VCaP (cell line): ENCODE data around the gene TAGLN3.
A peak's percentile ranks its signal among the peaks of the same experiment; 100 is the strongest.

Experiments
- H3K27ac ChIP-seq: fragments of 450-650 bp; 2 replicates; pipeline ENCODE4 v1.5.1; 2017
- TF ChIP-seq, protein P1 (sequence below): fragments of 450-650 bp; conservative IDR thresholded peaks from 2 replicates; pipeline ENCODE4 v1.5.1; 2017; ENCODE audit warnings: mild to moderate bottlenecking, moderate library complexity

Gene TAGLN3

GRCh38 chr3:111968319-111969054 is 30.2 kb upstream of the TAGLN3 start:
- H3K27ac ChIP-seq: no peak overlapping the region; the same call in 1 of the 2 replicates
- TF ChIP-seq, protein P1, sequence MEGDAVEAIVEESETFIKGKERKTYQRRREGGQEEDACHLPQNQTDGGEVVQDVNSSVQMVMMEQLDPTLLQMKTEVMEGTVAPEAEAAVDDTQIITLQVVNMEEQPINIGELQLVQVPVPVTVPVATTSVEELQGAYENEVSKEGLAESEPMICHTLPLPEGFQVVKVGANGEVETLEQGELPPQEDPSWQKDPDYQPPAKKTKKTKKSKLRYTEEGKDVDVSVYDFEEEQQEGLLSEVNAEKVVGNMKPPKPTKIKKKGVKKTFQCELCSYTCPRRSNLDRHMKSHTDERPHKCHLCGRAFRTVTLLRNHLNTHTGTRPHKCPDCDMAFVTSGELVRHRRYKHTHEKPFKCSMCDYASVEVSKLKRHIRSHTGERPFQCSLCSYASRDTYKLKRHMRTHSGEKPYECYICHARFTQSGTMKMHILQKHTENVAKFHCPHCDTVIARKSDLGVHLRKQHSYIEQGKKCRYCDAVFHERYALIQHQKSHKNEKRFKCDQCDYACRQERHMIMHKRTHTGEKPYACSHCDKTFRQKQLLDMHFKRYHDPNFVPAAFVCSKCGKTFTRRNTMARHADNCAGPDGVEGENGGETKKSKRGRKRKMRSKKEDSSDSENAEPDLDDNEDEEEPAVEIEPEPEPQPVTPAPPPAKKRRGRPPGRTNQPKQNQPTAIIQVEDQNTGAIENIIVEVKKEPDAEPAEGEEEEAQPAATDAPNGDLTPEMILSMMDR: no peak

GRCh38 chr3:111970376-111970775 is 28.3 kb upstream of the TAGLN3 start:
- TF ChIP-seq, protein P1: no peak
- no peak overlapping the region for H3K27ac ChIP-seq

GRCh38 chr3:111971533-111972130 is 27.1 kb upstream of the TAGLN3 start:
- TF ChIP-seq, protein P1: no peak
- no peak overlapping the region for H3K27ac ChIP-seq

- no peak overlapping the region for H3K27ac ChIP-seq
- TF ChIP-seq, protein P1: no peak
These were observed 25.8 kb upstream of the TAGLN3 start for GRCh38 chr3:111972891-111973290.

- TF ChIP-seq, protein P1: no peak
- no peak overlapping the region for H3K27ac ChIP-seq
These were observed 23.6 kb upstream of the TAGLN3 start for GRCh38 chr3:111975131-111975530.

- TF ChIP-seq, protein P1: no peak
- peak overlapping the region; percentile 7; the same call in 1 of the 2 replicates for H3K27ac ChIP-seq
These were observed 22.5 kb upstream of the TAGLN3 start for GRCh38 chr3:111976254-111976653.

- H3K27ac ChIP-seq: peak within 1 kb of the TSS; percentile 85
- TF ChIP-seq, protein P1: no peak
These were observed 19.9 kb upstream of the TAGLN3 start, which contains the start of gene ABHD10 for GRCh38 chr3:111978583-111979433. TSS of gene ABHD10 (plus strand) at chr3:111979026. CDS start at chr3:111979062, 36 bp downstream.
